ENCODE results near the gene SCNN1A. TPM values are rescaled to one million over a fixed set of nuclear protein-coding genes. Genes with fewer than 3 reads are reported as not detected.

The SCNN1A gene
- total and polyA plus RNA-seq, 2 of the 13 experiments (the other 11 are each of a cell fraction or from before 2014, with no cell fraction given): 1.5 to 14.6 TPM

Small RNAs within 50 kb of the gene (small RNA-seq; reads per million reads assigned to genes)
- gene RN7SL391P (ENCODE audit: insufficient read depth in 2 of 3, insufficient read length in 3 of 3, low read depth in 2 of 3, low replicate concordance in 1 of 3): 0 reads per million in 3 experiments

Other genes with a start within 250 kb of the SCNN1A start
- gene CD9, start 175.2 kb downstream of the SCNN1A start, total RNA-seq (2016; rRNA removed; fragmentation: Illumina TruSeq; extraction: Trizol): 4.3 and 5.8 TPM in 2 replicates
- gene CD9, start 175.2 kb downstream of the SCNN1A start, polyA plus RNA-seq (2011; rRNA removed): 38.3 and 40.1 TPM in 2 replicates
- 13.1 and 18.9 TPM in 2 replicates for gene PLEKHG6, start 64.9 kb downstream of the SCNN1A start, total RNA-seq (2016; rRNA removed; fragmentation: Illumina TruSeq; extraction: Trizol)
- gene PLEKHG6, start 64.9 kb downstream of the SCNN1A start, polyA plus RNA-seq (2011; rRNA removed): 17.0 and 26.8 TPM in 2 replicates
- 21.9 and 41.5 TPM in 2 replicates for gene TNFRSF1A, start 33.5 kb downstream of the SCNN1A start, total RNA-seq (2016; rRNA removed; fragmentation: Illumina TruSeq; extraction: Trizol)
- 41.4 and 61.2 TPM in 2 replicates for gene TNFRSF1A, start 33.5 kb downstream of the SCNN1A start, polyA plus RNA-seq (2011; rRNA removed)
- gene LTBR, start 8.6 kb upstream of the SCNN1A start, total RNA-seq (2016; rRNA removed; fragmentation: Illumina TruSeq; extraction: Trizol): 12.1 and 34.8 TPM in 2 replicates
- gene LTBR, start 8.6 kb upstream of the SCNN1A start, polyA plus RNA-seq (2011; rRNA removed): 31.4 and 39.0 TPM in 2 replicates
- gene CD27, start 69.4 kb upstream of the SCNN1A start, total RNA-seq (2016; rRNA removed; fragmentation: Illumina TruSeq; extraction: Trizol): not detected in 2 replicates
- gene CD27, start 69.4 kb upstream of the SCNN1A start, polyA plus RNA-seq (2011; rRNA removed): 0.12 and 0.18 TPM in 2 replicates
- 3.2 and 10.0 TPM in 2 replicates for gene TAPBPL, start 76.5 kb upstream of the SCNN1A start, total RNA-seq (2016; rRNA removed; fragmentation: Illumina TruSeq; extraction: Trizol)
- gene TAPBPL, start 76.5 kb upstream of the SCNN1A start, polyA plus RNA-seq (2011; rRNA removed): 14.0 and 14.5 TPM in 2 replicates
- gene VAMP1, start 95.1 kb upstream of the SCNN1A start, total RNA-seq (2016; rRNA removed; fragmentation: Illumina TruSeq; extraction: Trizol): 0.45 and 2.5 TPM in 2 replicates
- gene VAMP1, start 95.1 kb upstream of the SCNN1A start, polyA plus RNA-seq (2011; rRNA removed): 7.4 and 8.0 TPM in 2 replicates
- 278 and 343 TPM in 2 replicates for gene MRPL51, start 117.7 kb upstream of the SCNN1A start, total RNA-seq (2016; rRNA removed; fragmentation: Illumina TruSeq; extraction: Trizol)
- gene MRPL51, start 117.7 kb upstream of the SCNN1A start, polyA plus RNA-seq (2011; rRNA removed): 52.5 and 64.8 TPM in 2 replicates
- gene NCAPD2, start 118.5 kb upstream of the SCNN1A start, total RNA-seq (2016; rRNA removed; fragmentation: Illumina TruSeq; extraction: Trizol): 65.6 and 100 TPM in 2 replicates
- 42.8 and 51.1 TPM in 2 replicates for gene NCAPD2, start 118.5 kb upstream of the SCNN1A start, polyA plus RNA-seq (2011; rRNA removed)
- gene GAPDH, start 159.0 kb upstream of the SCNN1A start, total RNA-seq (2016; rRNA removed; fragmentation: Illumina TruSeq; extraction: Trizol): 3,038 and 4,052 TPM in 2 replicates
- gene GAPDH, start 159.0 kb upstream of the SCNN1A start, polyA plus RNA-seq (2011; rRNA removed): 12,395 and 12,722 TPM in 2 replicates
- gene IFFO1, start 180.5 kb upstream of the SCNN1A start, total RNA-seq (2016; rRNA removed; fragmentation: Illumina TruSeq; extraction: Trizol): 7.0 and 12.8 TPM in 2 replicates
- 14.6 and 18.3 TPM in 2 replicates for gene IFFO1, start 180.5 kb upstream of the SCNN1A start, polyA plus RNA-seq (2011; rRNA removed)
- gene NOP2, start 192.7 kb upstream of the SCNN1A start, total RNA-seq (2016; rRNA removed; fragmentation: Illumina TruSeq; extraction: Trizol): 50.0 and 56.7 TPM in 2 replicates
- gene NOP2, start 192.7 kb upstream of the SCNN1A start, polyA plus RNA-seq (2011; rRNA removed): 47.3 and 52.9 TPM in 2 replicates
- 148 and 156 TPM in 2 replicates for gene CHD4, start 231.8 kb upstream of the SCNN1A start, total RNA-seq (2016; rRNA removed; fragmentation: Illumina TruSeq; extraction: Trizol)
- gene CHD4, start 231.8 kb upstream of the SCNN1A start, polyA plus RNA-seq (2011; rRNA removed): 76.2 and 82.8 TPM in 2 replicates

Data from HepG2 (cell line).